LoVo (cell line): ENCODE data around the gene CDC14A.

Experiments used
- DNase-seq: peaks from one replicate; pipeline ENCODE4 v3.0.0-alpha.2; 2016; ENCODE audit warnings: low spot score

The CDC14A gene

DNA sequence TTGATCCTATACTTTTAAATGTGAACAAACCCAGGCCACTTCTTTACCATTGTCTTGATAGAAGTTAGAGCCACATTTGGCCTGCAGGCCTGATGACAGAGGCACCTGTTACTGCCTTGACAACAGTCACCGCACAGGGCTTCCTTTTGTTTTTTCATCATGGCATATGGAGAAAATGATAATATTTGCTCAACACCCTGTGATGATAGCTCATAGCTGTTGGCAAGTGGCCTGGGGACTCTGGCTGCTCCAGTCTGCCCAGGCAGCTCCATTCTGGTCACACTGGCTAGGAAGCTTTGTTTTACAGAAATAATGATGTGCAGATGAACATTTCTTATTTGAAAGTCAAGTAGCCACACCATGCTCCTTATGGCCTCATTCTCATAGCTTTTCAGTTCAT lies 96.1 kb downstream of the CDC14A start:
- no peak for DNase-seq

DNA sequence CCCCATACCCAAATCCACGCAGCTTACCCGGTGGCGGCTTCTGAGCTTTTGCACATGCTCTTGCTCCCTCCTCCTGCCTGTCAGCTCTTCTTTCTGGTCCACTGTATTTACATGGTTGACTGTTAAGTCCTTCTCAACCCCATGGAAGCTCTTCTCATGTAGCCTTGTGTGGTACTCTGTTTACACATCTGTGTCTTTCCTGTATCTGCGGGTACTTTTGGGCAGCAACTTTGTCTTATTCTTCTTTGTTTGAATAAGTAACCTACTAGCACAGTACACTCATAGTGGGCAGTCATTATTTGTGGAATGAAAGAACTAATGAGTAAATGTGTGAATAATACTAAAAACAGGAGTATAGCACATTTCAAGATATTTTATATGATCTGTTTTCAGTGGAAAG lies 97.2 kb downstream of the CDC14A start:
- DNase-seq = no peak

DNA sequence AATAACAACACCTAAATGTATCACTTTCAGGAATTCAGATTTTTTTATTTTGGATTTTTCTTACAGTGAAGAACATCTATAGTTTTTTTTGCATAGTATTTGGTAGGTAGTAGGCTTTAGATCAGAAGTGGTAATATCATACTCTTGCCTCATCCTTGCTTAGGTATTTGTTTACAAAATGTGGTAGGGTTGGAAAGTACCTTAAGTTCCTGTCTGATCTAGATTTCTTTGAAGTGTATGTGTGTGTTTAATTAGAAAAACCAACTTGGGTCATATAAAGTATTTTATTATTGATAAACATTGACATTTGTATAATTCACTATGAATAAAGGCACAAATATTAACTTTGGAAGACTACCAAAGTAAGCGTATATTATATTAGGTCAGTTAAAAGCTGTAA lies 100.3 kb downstream of the CDC14A start:
- no peak for DNase-seq

DNA sequence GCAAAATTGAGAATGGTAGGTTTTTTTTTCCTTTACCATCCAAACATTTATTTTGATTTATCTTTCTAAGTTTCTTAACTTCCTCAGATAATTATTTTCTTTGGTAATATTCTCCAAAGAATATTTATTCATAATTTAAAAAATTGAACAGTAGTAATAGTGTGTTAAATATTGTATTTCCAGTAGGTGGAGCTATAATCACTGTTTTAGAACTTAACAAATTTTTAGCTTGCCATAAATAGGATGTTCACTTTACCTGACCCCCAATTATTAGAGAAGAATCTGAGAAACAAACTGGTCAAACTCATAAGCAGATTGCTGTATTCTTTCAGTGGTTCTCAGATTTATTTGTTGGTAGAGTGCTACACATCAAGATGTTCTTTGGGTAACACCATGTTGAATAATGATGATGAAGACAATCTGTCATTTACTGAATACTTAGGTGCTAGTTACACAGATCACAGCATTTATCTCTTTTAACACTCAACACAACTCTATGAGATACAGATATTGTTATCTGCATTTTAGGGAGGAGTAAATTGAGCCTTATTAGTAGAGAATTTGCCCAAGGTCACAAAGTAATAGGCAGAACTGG lies 103.3 kb downstream of the CDC14A start:
- DNase-seq = peak; percentile 23

DNA sequence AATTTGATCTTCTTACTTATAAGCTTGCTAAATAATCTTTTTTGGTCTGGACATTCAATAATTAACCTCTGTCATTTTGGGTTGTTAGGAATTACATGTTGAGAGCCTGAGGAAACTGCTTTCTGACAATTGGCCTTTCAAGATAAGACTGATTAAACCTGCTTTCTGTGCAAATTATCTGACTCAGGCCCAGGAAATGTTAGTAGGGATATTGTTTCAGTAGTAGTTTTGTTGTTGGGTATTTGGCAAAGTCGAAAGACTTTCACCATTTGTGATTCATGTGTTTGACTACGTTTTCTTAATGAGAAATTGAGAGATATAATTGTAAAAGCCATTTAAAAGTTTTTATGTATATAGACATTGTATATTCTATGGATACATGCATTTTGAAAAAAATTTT lies 104.6 kb downstream of the CDC14A start:
- DNase-seq = no peak

DNA sequence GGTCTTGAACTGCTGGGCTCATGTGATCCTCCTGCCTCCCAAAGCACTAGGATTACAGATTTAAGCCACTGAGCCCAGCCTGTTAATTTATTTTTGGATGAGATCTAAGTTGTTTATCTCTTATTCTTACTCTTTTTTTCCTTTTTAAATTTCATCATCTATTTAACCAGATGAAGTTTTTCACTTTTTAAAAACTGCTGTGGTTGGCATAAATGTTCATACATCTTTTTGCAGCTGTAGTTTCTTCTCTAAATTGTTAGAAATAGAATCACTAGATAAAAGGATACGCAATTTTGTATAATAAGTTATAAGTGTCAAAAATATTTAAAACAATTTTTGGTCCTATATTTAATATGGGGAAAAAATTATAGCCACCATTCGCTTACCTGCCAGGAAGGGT lies 105.4 kb downstream of the CDC14A start:
- no peak for DNase-seq

DNA sequence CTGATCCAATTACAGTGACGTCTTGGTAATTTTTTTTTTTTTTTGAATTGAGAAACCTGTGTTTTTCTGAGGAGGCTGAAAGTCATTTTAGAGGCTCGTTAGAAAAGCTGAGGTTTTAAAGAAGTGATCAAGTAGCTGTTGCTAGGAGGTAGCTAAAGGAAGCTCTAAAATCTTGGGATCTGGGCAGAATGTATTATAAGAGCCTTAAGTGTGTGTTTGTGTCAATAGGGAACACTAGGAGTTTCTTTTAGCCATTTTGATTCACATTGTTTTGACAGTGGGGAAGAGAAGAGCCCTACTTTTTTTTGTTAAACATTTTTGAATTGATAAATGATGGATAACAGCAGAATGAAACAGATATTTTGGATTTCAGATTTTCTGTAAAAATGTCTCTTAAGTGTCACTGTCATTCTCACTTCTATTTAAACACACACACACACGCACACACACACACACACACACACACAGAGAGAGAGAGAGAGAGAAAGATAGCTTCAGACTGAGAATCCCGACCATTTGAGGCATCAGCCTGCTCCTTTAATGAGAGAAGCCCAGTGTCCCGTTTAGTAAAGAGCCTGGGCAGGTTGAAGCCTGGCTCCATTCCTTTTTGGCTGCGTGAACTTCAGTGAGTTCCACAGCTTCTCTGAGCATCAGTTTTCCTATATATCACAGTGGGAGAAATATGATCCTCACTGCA lies 106.5 kb downstream of the CDC14A start:
- DNase-seq = no peak

DNA sequence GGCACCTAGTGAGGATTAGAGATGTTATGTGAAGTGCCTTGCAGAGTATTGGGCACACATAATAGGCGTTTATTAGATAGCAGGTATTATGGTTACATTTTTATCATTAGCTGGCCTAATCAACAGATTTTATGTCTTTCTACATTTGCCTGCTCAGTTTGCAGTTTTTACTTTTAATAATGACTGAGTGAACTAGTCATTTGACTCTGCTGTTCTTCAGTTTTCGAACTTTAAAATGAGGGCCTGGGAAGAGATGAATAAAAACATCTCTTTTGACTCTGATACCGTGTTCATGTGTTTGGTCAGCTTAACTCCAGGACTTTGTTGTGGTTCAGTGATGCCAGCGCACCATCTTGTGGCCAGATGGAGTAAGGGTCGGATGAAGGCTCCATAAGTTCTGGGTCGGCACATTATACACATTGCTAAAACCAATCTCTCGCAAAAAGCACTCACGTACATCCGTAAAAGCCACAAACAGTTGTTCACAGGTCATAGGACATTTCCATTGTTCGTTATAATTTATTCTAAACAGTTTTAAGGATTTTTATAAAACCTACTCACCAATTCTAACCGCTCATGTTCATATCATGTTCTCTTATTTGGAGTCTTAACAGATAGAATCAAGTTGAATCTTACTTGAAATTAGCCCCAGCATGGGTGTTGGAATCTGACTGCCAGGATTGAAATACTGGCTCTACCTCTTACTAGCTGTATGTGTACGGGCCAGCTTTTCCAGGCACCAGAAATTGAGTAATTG lies 107.2 kb downstream of the CDC14A start:
- peak; percentile 71 for DNase-seq

DNA sequence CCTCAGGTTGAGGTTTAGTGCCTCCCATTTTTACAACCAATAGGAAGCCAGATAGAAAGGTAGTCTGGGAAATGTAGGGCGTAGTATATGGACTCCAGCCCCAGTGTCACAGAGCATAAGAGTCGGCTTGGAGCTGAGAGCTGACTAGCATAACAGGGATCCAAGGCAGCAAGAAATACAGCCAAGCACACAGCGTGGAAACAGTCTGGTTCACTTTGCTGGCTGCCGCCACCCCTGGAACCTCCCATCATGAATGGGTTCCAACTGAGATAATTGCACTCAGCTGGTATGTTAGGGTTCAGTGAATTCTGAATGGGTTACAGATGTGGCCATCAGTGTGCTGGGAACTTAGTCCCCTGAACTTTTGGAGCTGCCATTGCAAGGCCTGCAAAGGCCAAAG lies 108.9 kb downstream of the CDC14A start:
- no peak for DNase-seq

DNA sequence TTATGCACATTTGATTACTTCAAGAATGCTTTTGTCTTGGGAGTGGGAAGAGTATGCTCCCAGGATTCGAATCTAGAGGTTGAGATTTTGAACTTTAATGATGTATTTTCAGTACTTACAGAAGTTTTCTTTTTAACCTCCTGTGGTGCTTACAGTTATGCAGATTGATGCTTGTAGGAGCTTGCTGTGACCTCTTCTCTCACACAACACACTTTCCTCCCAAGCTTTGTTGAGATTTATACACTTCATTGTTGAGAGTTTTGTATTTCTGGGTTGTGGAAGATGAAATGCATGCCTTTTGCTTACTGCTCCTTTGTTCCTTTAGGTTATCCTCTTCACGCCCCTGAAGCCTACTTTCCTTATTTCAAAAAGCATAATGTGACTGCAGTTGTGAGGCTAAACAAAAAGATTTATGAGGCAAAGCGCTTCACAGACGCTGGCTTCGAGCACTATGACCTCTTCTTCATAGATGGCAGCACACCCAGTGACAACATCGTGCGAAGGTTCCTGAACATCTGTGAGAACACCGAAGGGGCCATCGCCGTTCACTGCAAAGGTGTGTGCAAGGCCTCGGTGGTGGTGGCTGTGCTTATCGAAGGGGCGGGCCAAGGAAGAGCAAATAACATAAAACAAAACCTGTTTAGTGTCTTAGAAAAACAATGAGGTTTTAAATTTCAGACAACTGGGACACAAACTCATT lies 110.2 kb downstream of the CDC14A start:
- no peak for DNase-seq

DNA sequence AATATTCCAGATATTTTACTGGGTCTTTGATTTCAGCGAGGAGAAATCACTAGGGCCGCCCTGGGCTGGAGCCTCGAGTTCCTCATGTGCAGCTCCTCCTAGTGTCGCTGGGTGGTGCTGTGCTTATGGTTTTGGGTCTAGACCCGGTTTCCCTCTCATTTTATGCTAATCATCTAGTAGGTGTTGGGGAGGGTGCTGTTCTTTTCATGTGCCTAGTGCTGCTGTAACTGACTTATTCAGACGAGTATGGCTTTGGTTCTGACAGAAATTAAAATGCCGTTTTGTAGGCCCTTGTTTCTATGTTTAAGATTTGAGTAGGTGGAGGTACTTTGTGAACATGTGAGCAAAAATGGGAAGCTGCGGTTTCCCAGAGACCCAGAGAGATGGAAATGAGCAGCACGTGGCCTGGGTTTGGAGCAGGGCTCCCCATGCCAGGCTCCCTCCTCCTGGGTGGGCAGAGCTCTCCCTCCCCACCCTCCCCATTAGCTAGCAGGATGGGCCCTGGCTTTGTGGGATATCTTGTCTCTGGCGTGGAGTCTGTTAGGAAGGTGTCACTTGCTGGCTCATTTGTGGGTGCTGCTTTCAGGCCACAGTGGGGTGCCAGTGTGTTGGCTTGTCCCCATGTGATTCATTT lies 111.6 kb downstream of the CDC14A start:
- no peak for DNase-seq

DNA sequence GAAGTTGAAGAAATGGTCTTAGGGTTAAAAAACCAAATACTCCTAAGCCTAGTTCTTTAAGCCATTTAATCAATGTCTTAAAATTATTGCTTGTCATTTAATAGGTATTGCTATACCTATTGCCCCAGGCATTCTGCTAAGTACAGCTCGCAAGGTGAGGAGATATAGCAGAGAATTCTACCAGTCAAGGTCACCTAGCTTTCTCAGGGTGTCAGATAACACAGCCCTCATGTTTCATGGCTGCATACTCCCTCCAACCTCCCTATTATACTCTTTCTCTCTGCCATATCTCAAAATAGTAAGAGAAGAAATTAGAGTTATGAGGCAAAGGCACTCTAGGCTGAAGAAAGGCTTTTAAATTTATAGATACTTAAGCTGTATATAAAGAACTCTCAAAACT lies 117.3 kb downstream of the CDC14A start:
- no peak for DNase-seq

DNA sequence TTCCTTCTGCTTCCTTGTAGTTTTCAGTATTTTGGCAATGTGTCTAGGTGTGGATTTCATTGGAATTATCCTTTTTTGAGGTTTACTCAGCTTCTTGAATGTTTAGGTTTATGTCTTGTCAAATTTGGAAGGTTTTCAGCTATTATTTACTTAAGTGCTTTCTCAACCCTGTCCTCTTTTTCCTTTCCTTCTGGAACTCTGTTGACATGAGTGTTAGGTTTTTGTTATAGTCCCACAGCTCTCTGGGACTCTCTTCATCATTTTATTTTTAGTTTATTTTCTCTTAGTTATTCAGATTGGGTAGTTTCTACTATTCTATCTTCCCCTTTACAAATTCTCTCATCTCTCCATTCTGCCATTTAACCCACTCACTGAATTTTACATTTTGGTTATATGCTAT lies 122.5 kb downstream of the CDC14A start:
- DNase-seq = no peak

DNA sequence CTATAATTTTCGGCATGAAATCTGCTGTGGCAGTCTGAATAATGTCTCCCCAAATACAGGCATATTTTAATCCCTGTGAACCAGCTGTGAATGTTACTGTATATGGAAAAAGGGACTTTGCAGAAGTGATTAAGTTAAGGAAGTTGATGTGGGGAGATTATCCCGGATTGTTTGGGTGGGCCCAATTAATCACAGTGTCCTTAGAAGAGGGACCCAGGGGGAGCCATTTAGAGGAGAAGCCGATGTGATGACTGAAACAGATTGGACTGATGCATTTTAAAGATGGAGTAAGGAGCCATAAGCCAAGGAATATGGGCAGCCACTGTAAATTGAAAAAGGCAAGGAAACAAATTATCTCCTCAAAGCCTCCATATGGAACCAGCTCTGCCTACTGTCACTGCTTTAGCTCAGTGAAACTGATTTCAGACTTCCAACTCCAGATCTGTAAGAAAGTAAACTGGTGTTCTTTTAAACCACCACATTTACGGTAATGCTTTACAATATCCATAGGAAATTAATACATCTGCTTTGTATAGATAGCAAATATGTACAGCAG lies 124.5 kb downstream of the CDC14A start:
- DNase-seq = no peak

DNA sequence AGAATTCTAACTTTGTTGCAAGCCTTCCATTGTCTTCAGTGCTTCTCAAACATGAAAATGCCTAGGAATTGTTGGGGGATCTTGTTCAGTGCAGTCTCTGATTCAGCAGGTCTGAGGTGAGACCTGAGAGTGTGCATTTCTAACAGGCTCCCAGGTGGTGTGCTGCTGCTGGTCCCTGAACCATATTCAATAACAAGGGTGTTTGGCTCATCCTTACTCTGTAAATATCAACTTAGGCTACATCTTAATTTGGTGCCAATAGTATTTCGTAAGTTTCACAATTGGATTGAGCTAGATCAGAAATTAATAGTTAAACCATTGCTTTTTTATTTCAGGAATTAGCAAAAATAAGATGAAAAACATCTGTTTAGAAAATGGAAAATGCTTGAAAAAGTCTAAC lies 126.5 kb downstream of the CDC14A start:
- no peak for DNase-seq

DNA sequence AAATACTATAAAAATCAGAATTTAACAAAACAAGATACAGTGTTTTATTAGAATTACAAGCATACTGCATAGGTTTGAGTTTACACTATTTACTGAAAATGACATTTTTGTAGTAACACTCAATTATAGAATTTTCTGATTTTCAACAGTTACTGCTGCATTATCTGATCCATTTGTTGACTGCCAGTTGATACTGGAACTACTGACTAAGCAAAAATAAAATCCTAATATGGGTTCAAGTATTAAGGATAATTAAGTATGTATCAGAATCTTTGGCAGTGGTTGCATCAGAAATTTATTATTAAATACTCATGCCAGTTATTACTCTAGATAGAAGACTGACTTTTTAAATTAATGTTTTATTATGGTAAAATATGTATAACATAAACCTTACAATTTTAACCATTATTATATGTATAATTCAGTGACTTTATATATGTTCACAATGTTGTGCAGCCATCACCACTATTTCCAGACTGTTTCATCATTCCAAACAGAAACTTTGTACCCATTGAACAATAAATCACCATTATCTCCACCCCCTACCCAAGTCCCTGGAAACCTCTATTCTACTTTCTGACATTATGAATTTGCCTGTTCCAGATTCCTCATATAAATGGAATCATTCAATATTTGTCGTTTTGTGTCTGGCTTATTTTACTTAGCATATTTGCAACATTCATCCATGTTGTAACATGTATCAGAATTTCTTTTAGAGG lies 127.5 kb downstream of the CDC14A start:
- DNase-seq = no peak

DNA sequence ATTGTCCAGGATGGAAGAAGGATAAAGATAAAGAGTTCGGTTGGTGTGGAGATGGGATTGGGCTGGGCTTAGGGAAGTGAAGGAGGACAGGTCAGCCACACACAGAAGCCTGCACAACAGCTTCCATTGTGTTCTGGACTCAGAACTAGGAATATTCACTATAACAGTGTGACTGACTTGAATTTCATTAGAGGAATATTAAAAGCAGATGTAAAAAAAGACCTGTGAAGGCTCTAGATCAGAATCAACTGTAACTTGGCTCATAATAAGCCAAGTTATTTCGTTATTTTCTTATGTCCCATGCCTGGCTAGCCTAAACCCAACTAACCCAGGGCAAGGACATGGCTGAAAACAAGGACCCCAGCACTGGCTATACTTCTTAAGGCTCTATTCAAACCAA lies 129.0 kb downstream of the CDC14A start:
- no peak for DNase-seq

DNA sequence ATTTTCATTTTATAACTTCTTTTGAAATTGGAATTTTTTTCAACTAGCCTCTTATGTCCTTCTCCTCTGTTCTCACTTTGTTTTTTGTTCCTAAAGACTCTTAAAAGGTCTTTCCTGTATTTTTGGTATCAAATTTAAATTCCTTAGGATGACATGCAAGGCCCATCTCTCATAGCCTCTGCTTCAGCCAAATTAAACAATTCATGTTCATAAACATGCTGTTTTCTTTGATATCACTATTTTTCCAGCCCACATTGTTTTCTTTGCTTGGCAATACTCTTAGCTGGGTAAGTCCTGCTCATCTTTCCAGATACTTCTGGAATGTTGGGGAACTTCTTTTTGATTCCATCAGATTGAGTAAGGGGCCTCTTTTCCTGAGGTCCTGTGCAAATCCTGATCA lies 129.9 kb downstream of the CDC14A start:
- no peak for DNase-seq

DNA sequence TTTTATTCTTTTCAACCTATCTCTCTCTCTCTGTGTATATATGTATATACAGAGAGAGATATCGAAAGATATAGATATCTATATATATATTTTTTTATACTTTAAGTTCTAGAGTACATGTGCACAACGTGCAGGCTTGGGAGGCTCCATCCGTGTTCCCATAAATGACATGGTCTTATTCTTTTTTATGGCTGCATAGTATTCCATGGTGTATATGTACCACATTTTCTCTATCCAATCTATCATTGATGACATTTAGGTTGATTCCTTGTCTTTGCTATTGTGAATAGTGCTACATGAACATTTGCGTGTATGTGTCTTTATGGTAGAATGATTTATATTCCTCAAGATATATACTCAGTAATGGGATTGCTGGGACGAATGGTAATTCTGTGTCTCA lies 130.4 kb downstream of the CDC14A start:
- DNase-seq = no peak

DNA sequence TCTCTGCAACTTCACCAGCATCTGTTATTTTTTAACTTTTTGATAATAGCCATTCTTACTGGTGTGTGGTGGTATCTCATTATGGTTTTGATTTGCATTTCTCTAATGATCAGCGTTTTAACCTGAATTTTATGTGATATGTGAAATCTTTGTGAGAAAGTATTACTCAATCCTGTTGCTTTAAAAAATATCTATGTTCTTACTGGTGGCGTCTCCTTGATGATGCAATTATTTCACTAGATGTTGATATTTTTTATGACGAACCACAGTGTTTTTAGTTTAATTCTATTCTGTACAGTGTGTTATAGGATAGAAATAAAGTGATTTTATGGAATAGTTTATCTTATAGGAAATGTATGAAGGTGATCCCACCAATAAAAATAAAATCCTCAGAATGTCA lies 130.9 kb downstream of the CDC14A start:
- no peak for DNase-seq

DNA sequence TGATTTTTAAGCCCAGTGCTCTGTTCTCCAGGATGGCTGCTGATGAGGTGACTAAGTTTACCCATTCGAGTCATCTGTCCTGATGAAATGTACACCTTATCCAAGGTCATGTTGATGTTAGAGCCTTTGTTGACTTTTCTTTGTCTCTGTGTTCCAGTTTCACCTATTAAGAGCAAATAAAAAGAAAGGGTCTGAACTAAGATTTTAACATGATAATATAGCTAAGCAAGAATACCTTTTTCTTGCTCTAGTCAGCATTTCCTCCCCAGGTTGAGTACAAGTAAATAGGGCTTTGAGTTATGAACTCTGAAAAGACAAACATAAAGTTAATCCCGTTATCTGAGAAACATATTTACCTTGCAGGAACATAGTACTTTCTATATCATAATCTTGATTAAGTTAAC lies 133.6 kb downstream of the CDC14A start:
- DNase-seq = no peak
